IPS-NIHi11 (cell line): ENCODE results near the gene IL36RN.

ENCODE experiments used
- DNase-seq: peaks from one replicate; pipeline ENCODE4 v3.0.0; 2012; ENCODE audit warnings: mixed read lengths, low spot score

The IL36RN gene

DNA sequence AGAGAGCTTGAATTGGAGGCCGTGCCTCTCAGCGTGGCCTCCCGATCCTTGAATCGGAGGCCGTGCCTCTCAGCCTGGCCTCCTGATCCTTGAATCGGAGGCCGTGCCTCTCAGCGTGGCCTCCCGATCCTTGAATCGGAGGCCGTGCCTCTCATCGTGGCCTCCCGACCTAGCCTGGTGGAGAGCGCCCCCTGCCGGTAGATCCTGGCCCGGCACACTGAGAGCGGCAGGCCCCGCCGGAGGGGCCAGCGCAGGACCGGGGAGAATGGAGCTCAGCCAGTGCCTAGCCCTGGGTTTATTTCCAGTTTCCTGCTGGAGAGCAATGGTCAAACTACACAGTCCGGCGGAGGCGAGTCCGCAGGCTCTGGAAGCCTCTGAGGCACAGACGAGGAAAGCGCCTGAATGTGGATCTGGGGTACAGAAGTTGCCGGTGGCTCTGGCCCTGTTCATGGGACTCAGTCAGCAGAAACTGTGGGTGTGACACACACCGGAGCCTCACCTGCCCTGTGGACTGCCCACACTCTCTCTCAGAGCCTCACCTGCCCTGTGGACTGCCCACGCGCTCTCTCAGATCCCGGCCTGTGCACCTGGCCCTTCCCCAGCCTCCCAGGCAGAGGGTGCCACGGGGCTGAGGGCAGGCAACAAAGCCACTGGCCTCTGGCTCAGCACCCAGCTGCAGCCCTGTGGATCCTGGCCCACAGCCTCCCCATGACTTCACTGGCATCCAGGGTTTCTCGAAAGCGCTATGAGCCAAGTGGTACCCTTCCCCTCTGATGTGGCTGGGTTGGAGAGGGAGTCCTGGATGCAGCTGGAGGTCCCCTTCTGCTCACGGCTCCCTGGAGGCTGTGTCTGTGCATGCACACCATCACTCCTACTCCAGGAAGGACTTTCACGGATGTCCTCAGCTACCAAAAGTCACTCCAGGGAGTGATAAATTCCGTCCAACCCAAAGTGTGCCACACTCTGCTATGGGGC, 7.8 kb upstream of the IL36RN start:
- DNase-seq: no peak

DNA sequence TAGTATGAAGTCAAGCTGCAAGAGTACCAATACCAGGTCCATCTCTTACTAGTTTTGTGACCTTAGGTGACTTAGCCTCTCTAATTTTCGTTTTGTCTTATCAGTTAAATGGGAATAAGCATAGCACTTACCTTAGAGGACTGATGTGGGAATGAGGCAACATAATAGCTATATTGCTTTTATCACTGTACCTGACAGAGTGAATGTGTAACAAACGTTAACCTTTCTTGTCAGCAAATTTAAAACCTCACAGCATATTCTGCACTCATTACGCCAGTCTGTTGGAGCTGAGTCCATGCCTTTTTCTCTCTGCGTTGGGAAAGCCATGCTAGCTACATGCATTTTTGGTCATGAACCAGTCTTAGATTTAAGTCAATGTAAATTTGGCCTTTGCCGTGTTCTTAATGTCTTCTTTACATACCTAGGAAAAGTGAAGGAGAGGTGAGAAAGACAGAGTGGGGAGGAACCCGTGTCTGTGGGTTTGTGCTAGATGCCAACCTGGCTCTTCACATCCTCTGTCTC, 6.5 kb upstream of the IL36RN start, which contains the start of gene IL36B:
Gene IL36B, minus strand, starts transcription at position 472 of the 522 bp plus-strand sequence.
- DNase-seq: no peak

DNA sequence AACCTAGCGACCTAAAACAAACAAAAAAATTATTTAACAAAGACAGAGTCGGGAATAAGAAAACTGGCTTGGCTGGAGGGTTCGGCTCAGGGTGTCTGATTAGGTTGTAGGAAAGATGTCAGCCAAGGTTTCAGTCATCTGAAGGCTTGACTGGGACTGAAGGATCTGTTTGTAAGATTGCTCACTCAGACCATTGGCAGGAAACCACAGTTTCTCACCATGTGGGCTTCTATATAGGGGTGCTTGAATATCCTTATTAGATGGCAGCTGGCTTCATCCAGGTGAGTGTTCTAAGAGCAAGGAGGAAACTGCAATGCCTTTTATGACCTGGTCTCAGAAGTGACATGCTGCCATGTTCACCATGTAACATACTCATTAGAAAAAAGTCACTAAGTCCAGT, 5.3 kb upstream of the IL36RN start:
- DNase-seq: no peak

DNA sequence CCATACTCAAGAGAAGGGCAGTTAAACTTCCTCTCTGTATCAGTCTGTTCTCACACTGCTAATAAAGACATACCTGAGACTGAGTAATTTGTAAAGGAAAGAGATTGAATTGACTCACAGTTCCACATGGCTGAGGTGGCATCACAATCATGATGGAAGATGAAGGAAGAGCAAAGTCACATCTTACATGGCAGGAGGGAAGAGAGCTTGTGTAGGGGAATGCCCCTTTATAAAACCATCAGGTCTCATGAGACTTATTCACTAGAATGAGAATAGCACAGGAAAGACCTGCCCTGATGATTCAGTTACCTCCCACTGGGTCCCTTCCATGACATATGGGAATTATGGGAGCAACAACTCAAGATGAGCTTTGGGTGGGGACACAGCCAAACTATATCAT, 4.9 kb upstream of the IL36RN start:
- DNase-seq: no peak

DNA sequence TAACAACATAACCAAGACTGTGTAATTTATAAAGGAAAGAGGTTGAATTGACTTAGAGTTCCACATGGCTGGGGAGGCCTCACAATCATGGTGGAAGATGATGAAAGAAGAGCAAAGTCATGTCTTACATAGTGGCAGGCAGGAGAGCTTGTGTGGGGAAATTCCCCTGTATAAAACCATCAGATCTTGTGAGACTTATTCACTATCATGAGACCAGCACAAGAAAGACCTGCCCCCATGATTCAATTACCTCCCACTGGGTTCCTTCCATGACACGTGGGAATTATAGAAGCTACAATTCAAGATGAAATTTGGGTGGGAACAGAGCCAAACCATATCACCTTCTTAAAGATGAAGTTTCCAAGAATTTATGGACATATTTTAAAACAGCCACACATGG, 2.5 kb upstream of the IL36RN start:
- no peak for DNase-seq

DNA sequence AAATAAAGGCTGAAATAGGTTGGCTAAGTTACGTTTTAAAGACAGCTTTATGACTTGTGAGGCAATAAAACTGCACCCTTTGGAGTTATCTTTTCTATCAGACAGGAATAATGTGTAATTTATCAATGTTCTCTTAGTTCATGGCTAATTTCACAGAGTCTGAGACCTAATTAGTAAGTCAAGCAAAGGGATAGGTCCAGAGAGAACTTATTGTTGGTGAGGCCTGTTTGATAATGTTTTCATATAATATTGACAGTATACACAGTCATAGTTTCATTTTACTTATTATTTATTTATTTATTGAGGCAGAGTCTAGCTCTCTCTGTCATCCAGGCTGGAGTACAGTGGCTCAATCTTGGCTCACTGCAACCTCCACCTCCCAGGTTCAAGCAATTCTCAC, 1.9 kb upstream of the IL36RN start:
- DNase-seq: no peak

DNA sequence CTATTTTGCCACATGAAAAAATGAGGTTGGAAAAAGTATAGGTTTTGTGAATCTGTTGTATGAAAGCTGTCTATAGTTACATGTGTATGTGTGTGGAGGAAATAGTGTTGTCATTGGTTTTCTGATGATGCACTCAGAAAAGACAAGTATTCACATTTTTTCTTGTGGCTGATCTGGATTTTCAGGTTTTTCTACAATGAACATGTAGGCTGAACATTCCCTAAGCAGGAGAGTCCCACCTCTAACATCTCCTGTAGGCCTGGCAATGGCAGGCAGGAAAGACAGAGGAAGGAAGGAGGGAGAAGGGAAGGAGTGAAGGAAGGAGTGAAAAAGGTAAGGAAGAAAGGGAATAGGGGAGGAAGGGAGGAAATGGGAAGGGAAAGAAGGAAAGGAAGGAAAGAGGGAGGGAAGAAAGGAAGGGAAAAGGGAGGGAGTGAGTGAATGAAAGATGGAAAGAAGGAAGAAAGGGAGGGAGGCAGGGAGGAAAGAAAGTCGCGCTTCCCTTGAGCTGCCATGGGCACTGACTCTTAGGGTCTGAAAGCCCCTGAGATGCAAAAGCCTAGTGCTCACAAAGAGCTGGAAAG, 495 bp upstream of the IL36RN start:
- no peak for DNase-seq

DNA sequence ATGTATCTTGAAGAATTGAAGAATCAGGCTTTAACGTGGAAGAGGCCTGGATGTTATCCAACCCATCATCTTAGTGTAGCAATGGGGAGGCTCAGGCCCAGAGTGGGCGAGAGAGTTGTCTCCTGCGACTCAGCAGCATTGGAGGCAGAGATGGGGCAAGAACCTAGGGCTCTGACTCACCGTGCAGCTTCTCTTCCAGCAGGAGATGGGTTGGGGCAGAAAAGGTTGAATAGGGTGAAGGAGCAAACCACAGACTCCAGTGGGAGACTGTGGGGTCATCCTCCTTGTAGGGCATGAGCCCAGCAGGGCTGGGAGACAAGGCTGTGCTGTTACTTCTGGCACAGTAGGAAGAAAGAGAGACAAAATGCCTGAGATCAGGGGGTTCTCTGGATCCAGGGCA, 1.4 kb downstream of the IL36RN start:
- DNase-seq: no peak

DNA sequence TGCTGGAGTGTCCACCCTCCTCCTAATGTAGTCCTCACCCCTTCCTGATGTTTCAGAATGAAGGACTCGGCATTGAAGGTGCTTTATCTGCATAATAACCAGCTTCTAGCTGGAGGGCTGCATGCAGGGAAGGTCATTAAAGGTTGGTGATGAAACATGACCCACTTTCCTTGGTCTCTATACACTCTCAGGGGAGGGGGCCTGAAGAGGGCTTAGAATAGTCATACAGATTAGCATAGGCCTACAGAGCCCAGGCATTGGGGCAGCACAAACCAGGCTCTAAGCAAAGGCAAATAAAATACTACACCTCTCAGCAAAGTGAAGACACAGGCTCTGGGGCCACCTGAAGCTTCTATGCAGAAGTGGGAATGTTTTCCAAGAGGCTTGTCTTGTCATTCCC, 1.8 kb downstream of the IL36RN start:
- DNase-seq: no peak

DNA sequence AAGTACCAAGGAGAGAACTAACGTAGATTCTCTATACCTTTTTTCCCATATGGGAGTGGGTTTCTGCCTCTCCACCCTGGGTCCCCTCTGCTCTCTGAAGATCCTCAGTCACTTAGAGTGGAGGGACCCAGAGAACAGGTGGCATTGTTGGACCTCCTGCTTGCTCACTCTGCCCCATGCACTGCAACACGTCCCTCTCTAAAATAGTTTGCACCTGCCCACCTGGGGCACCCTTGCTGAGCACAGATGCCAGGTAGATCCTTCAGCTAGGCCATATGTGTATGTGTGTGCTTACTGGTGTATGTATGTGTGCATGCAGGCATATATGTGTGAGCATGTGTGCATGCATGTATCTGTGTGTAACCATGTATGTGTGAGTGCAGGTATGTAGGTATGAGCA, 2.2 kb downstream of the IL36RN start:
- DNase-seq: no peak

DNA sequence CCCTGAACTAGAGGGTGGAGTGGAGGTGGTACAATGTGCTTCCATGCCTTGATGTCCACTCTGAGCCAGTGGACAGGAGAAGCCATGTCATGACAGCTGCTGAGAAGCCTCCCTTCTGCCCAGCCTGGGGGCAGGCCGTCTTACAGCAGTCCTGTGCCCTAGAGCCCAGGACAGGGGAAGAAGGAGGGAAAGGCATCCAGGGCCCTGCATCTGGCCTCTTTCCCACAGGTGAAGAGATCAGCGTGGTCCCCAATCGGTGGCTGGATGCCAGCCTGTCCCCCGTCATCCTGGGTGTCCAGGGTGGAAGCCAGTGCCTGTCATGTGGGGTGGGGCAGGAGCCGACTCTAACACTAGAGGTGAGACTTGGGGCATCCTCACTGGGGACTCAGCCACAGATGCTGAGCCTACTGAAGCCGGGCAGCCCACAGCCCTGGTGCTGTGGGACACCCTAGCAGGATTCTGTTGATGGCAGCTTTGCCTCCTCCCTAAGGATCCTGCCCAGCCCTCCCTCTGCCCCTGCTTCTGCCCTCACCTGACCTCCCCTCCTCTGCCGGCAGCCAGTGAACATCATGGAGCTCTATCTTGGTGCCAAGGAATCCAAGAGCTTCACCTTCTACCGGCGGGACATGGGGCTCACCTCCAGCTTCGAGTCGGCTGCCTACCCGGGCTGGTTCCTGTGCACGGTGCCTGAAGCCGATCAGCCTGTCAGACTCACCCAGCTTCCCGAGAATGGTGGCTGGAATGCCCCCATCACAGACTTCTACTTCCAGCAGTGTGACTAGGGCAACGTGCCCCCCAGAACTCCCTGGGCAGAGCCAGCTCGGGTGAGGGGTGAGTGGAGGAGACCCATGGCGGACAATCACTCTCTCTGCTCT, 3.1 kb downstream of the IL36RN start:
- DNase-seq: no peak

DNA sequence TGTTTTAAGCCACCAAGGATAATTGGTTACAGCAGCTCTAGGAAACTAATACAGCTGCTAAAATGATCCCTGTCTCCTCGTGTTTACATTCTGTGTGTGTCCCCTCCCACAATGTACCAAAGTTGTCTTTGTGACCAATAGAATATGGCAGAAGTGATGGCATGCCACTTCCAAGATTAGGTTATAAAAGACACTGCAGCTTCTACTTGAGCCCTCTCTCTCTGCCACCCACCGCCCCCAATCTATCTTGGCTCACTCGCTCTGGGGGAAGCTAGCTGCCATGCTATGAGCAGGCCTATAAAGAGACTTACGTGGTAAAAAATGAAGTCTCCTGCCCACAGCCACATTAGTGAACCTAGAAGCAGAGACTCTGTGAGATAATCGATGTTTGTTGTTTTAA, 5.3 kb downstream of the IL36RN start:
- DNase-seq: no peak

DNA sequence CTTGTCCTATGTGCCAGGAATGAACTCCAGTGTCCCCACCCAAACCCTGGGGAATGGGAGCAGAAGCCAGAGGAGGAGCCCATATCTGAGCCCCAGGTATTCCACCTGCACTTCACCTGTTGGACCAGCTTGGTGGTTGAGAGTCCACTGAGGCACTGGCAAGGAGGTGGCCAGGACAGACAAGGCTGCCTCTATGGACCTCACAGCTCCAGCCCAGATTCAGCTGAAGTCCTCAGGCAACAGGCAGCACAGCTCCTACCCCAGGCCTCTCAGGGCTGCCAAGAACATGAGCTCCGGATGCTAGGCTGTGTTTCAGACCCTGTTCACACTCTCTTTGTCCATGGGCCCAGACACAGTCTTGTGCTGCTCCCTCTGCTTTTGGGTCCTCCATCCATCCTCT, 5.9 kb downstream of the IL36RN start:
- DNase-seq: no peak

DNA sequence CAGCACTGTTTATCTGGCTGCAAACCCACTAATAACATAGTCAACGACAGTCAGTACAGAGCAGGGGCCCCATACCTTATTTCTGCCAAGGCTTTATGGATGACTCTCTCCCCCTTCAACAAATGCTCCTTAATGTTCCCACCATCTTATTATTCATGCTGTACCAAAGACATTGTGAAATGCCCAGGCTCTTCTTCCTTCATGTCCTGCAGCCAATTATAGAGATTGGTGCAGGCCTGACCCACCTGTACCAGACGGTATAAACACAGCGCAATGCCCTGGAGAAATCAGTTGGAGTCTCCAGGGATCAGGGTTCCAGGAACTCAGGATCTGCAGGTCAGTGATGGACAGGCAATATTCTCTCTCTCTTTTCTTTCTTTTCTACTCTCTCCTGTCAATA, 8.7 kb downstream of the IL36RN start, which contains the start of gene IL1F10:
Gene IL1F10, plus strand, starts transcription at position 290 of the 400 bp plus-strand sequence. CDS start 4,769 bp downstream, outside the sequence.
- no peak for DNase-seq

DNA sequence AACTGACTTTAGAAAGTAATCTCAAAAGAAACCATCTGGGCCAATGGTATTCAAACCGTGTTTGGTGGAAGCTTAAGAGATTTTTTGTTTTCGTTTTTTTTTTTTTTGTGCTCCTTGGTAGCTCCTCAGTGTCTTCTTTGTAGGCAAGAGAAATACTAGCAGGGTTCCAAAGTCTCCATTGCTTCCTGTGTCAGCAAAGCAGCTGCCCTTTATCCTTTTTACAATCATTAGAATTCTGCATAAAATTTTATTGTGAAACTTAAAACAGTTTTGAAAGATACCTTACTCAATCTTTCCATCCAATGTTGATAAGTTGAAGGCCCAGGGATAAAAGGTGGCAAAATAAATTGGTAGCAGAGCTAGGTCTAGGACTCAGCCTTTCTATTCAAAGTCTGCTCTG, 9.3 kb downstream of the IL36RN start:
- DNase-seq: no peak

DNA sequence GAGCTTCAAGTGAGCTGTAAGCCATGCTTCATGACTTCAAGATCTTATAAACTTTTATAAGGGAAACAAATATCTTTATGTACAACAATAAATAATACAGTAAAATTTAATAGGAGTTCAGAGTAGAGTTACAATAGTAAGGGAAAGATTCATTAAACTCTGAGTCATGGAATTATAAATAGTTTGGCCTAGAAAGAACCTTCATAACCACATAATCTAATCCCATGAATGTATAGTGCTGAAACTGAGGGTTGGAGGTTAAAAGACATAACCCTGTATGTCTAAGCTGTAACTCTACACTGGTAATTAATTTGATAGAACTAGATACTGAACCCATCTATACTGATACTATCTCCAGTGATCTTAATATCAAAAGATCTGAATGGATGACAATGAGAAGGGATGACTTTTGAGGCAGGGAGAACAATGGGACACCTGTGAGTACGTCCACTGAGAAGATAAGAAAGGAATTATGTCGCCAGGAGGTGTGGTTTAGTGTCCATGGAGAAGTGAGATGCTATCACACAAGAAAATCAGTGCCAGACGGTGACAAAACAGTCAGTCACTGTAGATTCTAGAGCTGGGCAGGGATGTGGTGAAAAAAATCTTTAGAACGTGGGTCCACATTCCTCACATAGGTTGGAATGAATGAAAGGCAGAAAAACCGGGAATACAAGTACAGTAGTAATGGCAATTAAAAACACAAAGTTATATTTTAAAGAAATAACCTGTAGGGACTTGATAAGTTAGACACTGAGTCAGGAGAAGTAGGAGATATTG, 9.9 kb downstream of the IL36RN start:
- DNase-seq: no peak

DNA sequence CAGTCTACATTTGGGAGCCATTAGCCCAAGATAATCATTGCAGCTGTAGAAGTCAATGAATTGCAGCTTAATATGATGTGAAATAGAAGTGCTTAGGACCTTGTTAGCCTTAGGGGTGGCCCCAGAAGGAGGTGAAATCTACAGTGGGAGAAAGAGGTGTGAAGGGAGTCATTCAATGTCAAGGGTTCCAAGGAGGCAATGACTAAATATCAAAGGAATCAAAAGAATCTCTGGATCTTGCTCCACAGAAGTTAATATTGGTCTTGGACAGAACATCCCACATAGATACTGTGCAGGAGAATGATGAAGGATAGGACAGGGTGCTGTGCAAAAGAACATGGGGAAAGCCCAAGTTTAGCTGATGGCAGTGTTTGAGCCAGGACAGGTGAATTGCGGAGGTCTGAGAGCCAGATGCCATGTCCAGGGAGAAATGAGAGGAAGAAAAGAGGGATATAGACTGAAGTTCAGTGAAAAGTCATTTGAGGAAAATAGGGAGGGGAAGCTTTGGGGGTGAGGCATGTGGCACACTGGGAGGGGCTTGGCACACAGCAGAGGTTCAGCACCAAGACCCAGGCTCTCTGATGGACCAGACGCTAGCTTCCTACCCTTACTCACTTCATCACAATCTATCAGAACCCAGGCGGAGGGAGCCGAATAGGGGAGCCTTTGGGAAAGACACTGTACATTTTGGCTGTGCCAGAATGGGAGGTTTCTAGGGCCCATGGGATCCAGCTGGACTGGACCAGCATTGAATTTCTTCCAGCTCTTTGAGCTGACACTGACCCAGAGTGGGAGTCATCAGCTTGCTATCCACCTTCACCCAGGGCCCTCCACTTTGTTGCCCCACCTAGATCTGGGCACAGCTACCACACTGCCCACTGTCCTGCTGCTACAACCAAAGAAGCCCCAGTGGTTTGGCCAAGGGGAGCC, 10.9 kb downstream of the IL36RN start:
- no peak for DNase-seq

DNA sequence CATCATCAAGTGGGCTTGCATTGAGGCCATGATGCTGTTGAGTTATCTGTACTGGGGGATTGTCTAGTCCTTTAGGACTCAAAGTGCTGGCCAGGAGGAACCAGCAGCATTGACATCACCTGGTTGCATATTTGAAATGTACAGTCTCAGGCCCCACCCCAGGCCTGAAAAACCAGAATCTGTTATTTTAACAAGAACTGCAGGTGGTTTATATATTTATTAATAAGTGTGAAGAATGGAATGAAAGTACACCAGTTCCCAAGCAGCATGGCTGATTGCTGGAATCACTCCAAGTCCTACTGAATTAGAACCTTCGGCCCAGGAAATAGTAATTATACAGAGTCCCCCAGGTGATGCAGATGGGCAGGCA, 11.6 kb downstream of the IL36RN start:
- DNase-seq: no peak

DNA sequence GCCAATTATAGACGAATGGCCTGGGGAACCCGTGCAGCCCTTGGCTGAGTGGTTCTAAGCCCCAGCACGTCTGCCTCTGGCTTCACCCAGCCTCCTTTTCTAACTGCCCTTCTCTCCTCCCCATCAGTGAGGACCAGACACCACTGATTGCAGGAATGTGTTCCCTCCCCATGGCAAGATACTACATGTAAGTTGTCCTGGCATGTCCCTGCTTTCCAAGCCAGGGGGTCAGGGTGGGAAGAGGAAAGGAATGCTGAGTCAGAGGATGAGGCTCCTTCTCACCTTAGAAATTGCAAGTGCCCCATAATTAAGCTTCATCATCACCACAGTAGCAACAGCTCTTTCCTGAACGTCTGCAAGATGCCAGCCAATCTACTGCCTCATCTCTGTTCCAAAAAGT, 13.6 kb downstream of the IL36RN start:
- no peak for DNase-seq

DNA sequence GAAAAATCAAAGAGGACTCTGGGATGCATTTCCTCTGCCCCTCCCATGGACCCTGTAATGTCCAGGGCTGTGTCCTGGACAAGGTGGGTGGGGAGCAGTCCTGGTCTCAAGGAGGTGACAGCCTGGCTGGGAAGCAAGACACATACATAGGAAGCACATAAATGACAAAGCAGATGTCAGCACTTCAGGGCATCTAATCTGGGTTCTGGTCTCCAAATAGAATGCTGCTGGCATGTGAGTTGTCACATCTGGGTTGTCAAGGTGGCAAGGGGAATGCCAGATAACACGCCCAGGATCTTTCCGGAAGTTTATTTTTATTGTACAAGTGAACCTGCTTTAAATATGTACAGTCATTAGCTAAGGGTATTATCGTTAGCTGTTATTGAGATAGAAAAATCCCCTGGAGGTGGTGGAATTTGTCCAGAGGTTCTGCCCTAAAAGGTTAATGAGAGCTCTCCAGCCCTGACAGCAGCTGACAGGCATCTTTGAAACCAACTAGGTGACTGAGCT, 14.4 kb downstream of the IL36RN start:
- no peak for DNase-seq
